Measurements from ENCODE around the gene ZNF547.

DNA sequence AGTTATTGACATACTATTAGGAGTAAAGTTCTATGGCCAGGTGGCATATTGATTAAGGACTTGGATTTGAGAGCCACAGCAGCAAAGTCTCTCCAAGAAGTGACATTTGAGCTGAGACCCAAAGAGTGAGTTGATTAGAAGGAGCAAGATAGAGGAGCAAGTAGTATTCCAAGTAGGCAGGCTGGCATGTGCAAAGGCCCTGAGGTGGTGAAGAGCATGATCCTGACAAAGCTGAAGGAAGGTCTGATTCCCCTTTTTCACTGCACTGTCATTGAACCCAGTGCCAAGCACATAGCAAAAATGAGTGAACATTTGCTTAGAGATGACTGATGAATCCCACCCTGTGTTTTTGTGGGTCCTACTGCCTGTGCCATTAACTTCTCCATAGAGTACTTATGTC, 38.4 kb upstream of the ZNF547 start:
- TF ChIP-seq, protein P1, sequence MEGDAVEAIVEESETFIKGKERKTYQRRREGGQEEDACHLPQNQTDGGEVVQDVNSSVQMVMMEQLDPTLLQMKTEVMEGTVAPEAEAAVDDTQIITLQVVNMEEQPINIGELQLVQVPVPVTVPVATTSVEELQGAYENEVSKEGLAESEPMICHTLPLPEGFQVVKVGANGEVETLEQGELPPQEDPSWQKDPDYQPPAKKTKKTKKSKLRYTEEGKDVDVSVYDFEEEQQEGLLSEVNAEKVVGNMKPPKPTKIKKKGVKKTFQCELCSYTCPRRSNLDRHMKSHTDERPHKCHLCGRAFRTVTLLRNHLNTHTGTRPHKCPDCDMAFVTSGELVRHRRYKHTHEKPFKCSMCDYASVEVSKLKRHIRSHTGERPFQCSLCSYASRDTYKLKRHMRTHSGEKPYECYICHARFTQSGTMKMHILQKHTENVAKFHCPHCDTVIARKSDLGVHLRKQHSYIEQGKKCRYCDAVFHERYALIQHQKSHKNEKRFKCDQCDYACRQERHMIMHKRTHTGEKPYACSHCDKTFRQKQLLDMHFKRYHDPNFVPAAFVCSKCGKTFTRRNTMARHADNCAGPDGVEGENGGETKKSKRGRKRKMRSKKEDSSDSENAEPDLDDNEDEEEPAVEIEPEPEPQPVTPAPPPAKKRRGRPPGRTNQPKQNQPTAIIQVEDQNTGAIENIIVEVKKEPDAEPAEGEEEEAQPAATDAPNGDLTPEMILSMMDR (IDR thresholded peaks at IDR 0.05; ENCODE audit: control extremely low read depth in 1 of 3, insufficient read depth in 1 of 3, low read depth in 1 of 3, low read length in 3 of 3) = no peak
- no peak for TF ChIP-seq KDM1A (IDR thresholded peaks at IDR 0.05; ENCODE audit: borderline replicate concordance, low read length)
- no peak for TF ChIP-seq RBBP5 (IDR thresholded peaks at IDR 0.05; ENCODE audit: borderline replicate concordance, low read depth, low read length)
- no peak for TF ChIP-seq POLR2A (IDR thresholded peaks at IDR 0.05; ENCODE audit: control extremely low read depth in 1 of 2, low read depth in 2 of 2, low read length in 2 of 2)
- TF ChIP-seq ZNF274 (IDR thresholded peaks at IDR 0.05; ENCODE audit: borderline replicate concordance, extremely low read depth, low read length) = no peak

All from H1 (cell line).